HepG2 (cell line): ENCODE results near the gene CAMSAP1.

Experiments used
- CTCF ChIP-seq: sonication (generic); formaldehyde crosslinking; IDR thresholded peaks from 2 replicates; pipeline ENCODE4 v1.5.0; 2020; ENCODE audit warnings: mild to moderate bottlenecking, missing genetic modification reagents, moderate library complexity
- NFYB ChIP-seq: sonication (generic); formaldehyde crosslinking; IDR thresholded peaks from 2 replicates; pipeline ENCODE4 v1.4.0; 2020; ENCODE audit warnings: missing genetic modification reagents
- ZNF276 ChIP-seq: sonication (generic); formaldehyde crosslinking; IDR thresholded peaks from 2 replicates; pipeline ENCODE4 v1.4.0; 2020; ENCODE audit warnings: mild to moderate bottlenecking, low read depth, missing genetic modification reagents

GRCh38 chr9:135761845-135762168 is 145.5 kb downstream of the CAMSAP1 start:
- TF ChIP-seq NFYB (CRISPR knock-in tag) (no peak), ZNF276 (CRISPR knock-in tag) (no peak), CTCF (CRISPR knock-in tag) (no peak)
